A673 (cell line): ENCODE results near the gene MTMR12.

Experiments used
- CTCF ChIP-seq: fragments of 300-800, 200-600 bp; sonication (generic); conservative IDR thresholded peaks from 2 replicates; pipeline ENCODE4 v1.5.1; 2017; ENCODE audit warnings: low read depth, mild to moderate bottlenecking, antibody characterized with exemption, low read length, moderate library complexity, mixed read lengths
- EZH2 ChIP-seq: fragments of 200-600 bp; sonication (generic); IDR thresholded peaks from 2 replicates; pipeline ENCODE4 v1.6.1; 2017; ENCODE audit warnings: borderline replicate concordance, low read depth, mild to moderate bottlenecking, mixed read lengths, antibody characterized with exemption, low read length; ENCODE audit not compliant: poor library complexity, severe bottlenecking

- TF ChIP-seq CTCF: no peak
- no peak for TF ChIP-seq EZH2
Observed at GRCh38 chr5:32259033-32259432, 53.7 kb downstream of the MTMR12 start.
